HepG2 (cell line): ENCODE measurements around the gene PRXL2B. TPM values are rescaled to one million over a fixed set of nuclear protein-coding genes. Genes with fewer than 3 reads are reported as not detected.
A peak's percentile ranks its signal among the peaks of the same experiment; 100 is the strongest.
"Not testable (repeated sequence)": the region's sequence is repeated elsewhere in the genome, so short reads cannot be mapped to it uniquely, and the experiment has no call there.

Experiments used
- ATAC-seq: fragments of 200-7000 bp; cut with Tn5 transposase; 3 replicates; pipeline ENCODE4 v1.9.1; 2020; ENCODE audit warnings: mild to moderate bottlenecking, moderate library complexity
- BruUV-seq: library from RNA; stranded (reverse); fragments of 400-500 nt; replicated peaks from 2 replicates; lab custom pipeline; 2021; lab: Mats Ljungman, UMichigan
- CTCF ChIA-PET: fragments of 300-600 bp; formaldehyde crosslinking; extraction: SDS; loops from one replicate; lab custom pipeline; 2021; ENCODE audit warnings: low total read pairs, inconsistent platforms, low intra/inter-chr PET ratio; lab: Yijun Ruan, JAX
- POLR2A ChIA-PET: fragments of 350-600 bp; sonication (Branson Sonifier 250); formaldehyde crosslinking; loops from one replicate; lab custom pipeline; 2020; ENCODE audit warnings: antibody characterized with exemption, inconsistent platforms; lab: Yijun Ruan, JAX
- DNase-seq: peaks from one replicate; pipeline ENCODE4 v3.0.0-alpha.2; 2015; ENCODE audit warnings: low spot score
- FAIRE-seq: peaks from 3 replicates; lab custom pipeline; 2011; peaks lifted over from hg19 to GRCh38; lab: Jason Lieb, UNC
- H2AFZ ChIP-seq: one replicate; pipeline ENCODE4 v1.6.1; 2011; ENCODE audit warnings: low read length, inconsistent platforms
- H3K27ac ChIP-seq: fragments of 300-600 bp; 3 replicates; pipeline ENCODE4 v1.8.0; 2011; ENCODE audit warnings: mixed run types, mild to moderate bottlenecking, mixed read lengths, low read length, inconsistent platforms; ENCODE audit not compliant: insufficient read depth; ENCODE audit errors: extremely low read length
- H3K27me3 ChIP-seq, 2 experiments: fragments of 200-600 bp in 1 of 2; 2 replicates in 1 of 2; 3 replicates in 1 of 2; pipeline versions ENCODE4 v1.6.0 to v1.8.0; 2011; ENCODE audit warnings: low read length in 2 of 2, mild to moderate bottlenecking in 2 of 2, moderate library complexity in 2 of 2, inconsistent platforms in 1 of 2; ENCODE audit not compliant: insufficient read depth in 2 of 2, control insufficient read depth in 1 of 2
- H3K36me3 ChIP-seq, 2 experiments: fragments of 200-600 bp in 1 of 2; replicated peaks in 1 of 2; 2 replicates in 1 of 2; 3 replicates in 1 of 2; pipeline versions ENCODE4 v1.5.1 to v1.8.0; 2011; ENCODE audit warnings: low read length in 2 of 2, inconsistent platforms in 1 of 2; ENCODE audit not compliant: insufficient read depth in 2 of 2, control insufficient read depth in 1 of 2
- H3K4me1 ChIP-seq: 2 replicates; pipeline ENCODE4 v1.5.1; 2012; ENCODE audit warnings: low read length, inconsistent platforms; ENCODE audit not compliant: insufficient read depth
- H3K4me2 ChIP-seq: 2 replicates; pipeline ENCODE4 v1.6.0; 2011; ENCODE audit warnings: low read depth, low read length, inconsistent platforms
- H3K4me3 ChIP-seq, 3 experiments: fragments of 200-600 bp in 1 of 3; sonication (generic), shearing (Covaris generic) in 1 of 3; replicated peaks in 1 of 3; 2 replicates each; pipeline ENCODE4 v1.5.1; 2011 to 2016; ENCODE audit warnings: low read length in 3 of 3, inconsistent platforms in 2 of 3, low read depth in 2 of 3, mild to moderate bottlenecking in 2 of 3, control low read depth in 1 of 3, mixed read lengths in 1 of 3; ENCODE audit not compliant: insufficient read depth in 1 of 3
- H3K79me2 ChIP-seq: one replicate; pipeline ENCODE4 v1.6.1; 2011; ENCODE audit warnings: low read length, inconsistent platforms; ENCODE audit not compliant: insufficient read depth
- H3K9ac ChIP-seq: 2 replicates; pipeline ENCODE4 v1.6.0; 2011; ENCODE audit warnings: mild to moderate bottlenecking, low read depth, low read length, inconsistent platforms; ENCODE audit not compliant: insufficient read depth
- H3K9me3 ChIP-seq: 2 replicates; pipeline ENCODE4 v1.5.1; 2012; ENCODE audit warnings: mild to moderate bottlenecking, low read length
- H4K20me1 ChIP-seq: 2 replicates; pipeline ENCODE4 v1.6.0; 2011; ENCODE audit warnings: inconsistent platforms, mild to moderate bottlenecking, low read length, moderate library complexity; ENCODE audit not compliant: insufficient read depth
- MLXIP ChIP-seq: sonication (generic); formaldehyde crosslinking; IDR thresholded peaks from 2 replicates; pipeline ENCODE4 v1.9.0; 2021; ENCODE audit warnings: missing genetic modification reagents, borderline replicate concordance
- NCOR1 ChIP-seq: fragments of 200-600 bp; sonication (generic); IDR thresholded peaks from 2 replicates; pipeline ENCODE4 v1.7.0; 2017; ENCODE audit warnings: antibody characterized with exemption, low read length, borderline replicate concordance
- PRPF4 ChIP-seq: fragments of 200-400 bp; formaldehyde crosslinking; IDR thresholded peaks from 2 replicates; pipeline ENCODE4 v1.6.1; 2016; ENCODE audit warnings: low read length, low read depth; ENCODE audit not compliant: poor library complexity, severe bottlenecking
- ZBTB21 ChIP-seq: sonication (generic); formaldehyde crosslinking; IDR thresholded peaks from 2 replicates; pipeline ENCODE4 v1.4.0; 2020; ENCODE audit warnings: missing genetic modification reagents
- ZBTB33 ChIP-seq: sonication (generic); formaldehyde crosslinking; IDR thresholded peaks from 2 replicates; pipeline ENCODE4 v1.4.0; 2020; ENCODE audit warnings: missing genetic modification reagents
- ZNF143 ChIP-seq: sonication (generic); formaldehyde crosslinking; IDR thresholded peaks from 2 replicates; pipeline ENCODE4 v1.4.0; 2020; ENCODE audit warnings: missing genetic modification reagents
- ZSCAN29 ChIP-seq: sonication (generic); formaldehyde crosslinking; conservative IDR thresholded peaks from 2 replicates; pipeline ENCODE4 v1.4.0; 2020; ENCODE audit warnings: mild to moderate bottlenecking, missing genetic modification reagents
- ZZZ3 ChIP-seq: sonication (generic); formaldehyde crosslinking; IDR thresholded peaks from 2 replicates; pipeline ENCODE4 v1.4.0; 2020; ENCODE audit warnings: missing genetic modification reagents, mild to moderate bottlenecking, borderline replicate concordance
- WGBS: methylation state at CpG from one replicate; pipeline ENCODE4 v1.1.6; 2017; ENCODE audit warnings: low lambda C conversion rate; 5-methylcytosine and 5-hydroxymethylcytosine counted together
- in situ Hi-C: cut with HindIII; loops from 2 replicates; pipeline ENCODE4 v1.10.0; 2017; ENCODE audit warnings: low pct_unique_long_range_greater_than_20kb; ENCODE audit not compliant: extremely low pct_ligation_motif_present
- intact Hi-C: fragments of 100-400 bp; cut with micrococcal nuclease; formaldehyde crosslinking; loops from one replicate; pipeline ENCODE4 v1.10.0; 2022; ENCODE audit not compliant: unreplicated experiment
- polyA plus RNA-seq, 8 experiments: library from polyadenylated mRNA; depleted of rRNA in 3 of 8; stranded (reverse) in 7 of 8; unstranded in 1 of 8; fragments of >200 nt; fragmentation: Illumina TruSeq in 4 of 8; extraction: Trizol in 4 of 8; gene quantifications; 2 replicates each; pipeline versions ENCODE4 v1.2.1 to v1.2.3, GENCODE V29; 2011 to 2016; ENCODE audit warnings: low read depth in 4 of 8, missing spikeins in 1 of 8, mixed read lengths in 1 of 8; ENCODE audit not compliant: insufficient read depth in 1 of 8
- total RNA-seq, 5 experiments: library from RNA; depleted of rRNA; stranded (reverse); fragments of >200 nt; fragmentation: Illumina TruSeq; extraction: Trizol; gene quantifications; 2 replicates each; pipeline ENCODE4 v1.2.3, GENCODE V29; 2016; ENCODE audit warnings: low read depth in 1 of 5

The PRXL2B gene
- total and polyA plus RNA-seq, 2 of the 13 experiments (the other 11 are each of a cell fraction or from before 2014, with no cell fraction given): 16.8 to 22.1 TPM

- no peaks in the 10 kb centered on the region; a peak in 1 of 5 replicates for H3K27me3 ChIP-seq
- no peak for FAIRE-seq
- H3K4me2 ChIP-seq: no peak overlapping the region
- H3K9me3 ChIP-seq: no peaks in the 10 kb centered on the region
- H3K4me1 ChIP-seq: peaks cover 58% of the 10 kb centered on the region
- 81% methylated on average over 23 of the region's 26 CpGs for WGBS
- no peak overlapping the region for H2AFZ ChIP-seq
- no peak overlapping the region for H3K9ac ChIP-seq
- BruUV-seq: no TSS peak
- no peaks in the 10 kb centered on the region for H4K20me1 ChIP-seq
- H3K79me2 ChIP-seq: no peaks in the 10 kb centered on the region
- ATAC-seq: no peak
- intact Hi-C loops: no loop called here
- H3K36me3 ChIP-seq: no peaks in the 10 kb centered on the region
- TF ChIP-seq MLXIP (CRISPR knock-in tag) (no peak), ZNF143 (CRISPR knock-in tag) (no peak), ZSCAN29 (CRISPR knock-in tag) (no peak), ZBTB21 (CRISPR knock-in tag) (no peak), NCOR1 (no peak), PRPF4 (no peak), ZBTB33 (CRISPR knock-in tag) (peak; percentile 33; the same call in 1 of the 2 replicates), ZZZ3 (no peak)
- TF ChIP-seq, all 625 proteins: peak for 1
- ChIA-PET POLR2A (no interaction called here), CTCF (no interaction called here)
- no peak for DNase-seq
- no peak overlapping the region for H3K27ac ChIP-seq
- H3K4me3 ChIP-seq: no peak overlapping the region
- in situ Hi-C loops: no loop called here
Measured at GRCh38 chr1:2552189-2552588, 34.4 kb upstream of the PRXL2B start.

- in situ Hi-C loops, BruUV-seq: not testable (repeated sequence)
- 3% methylated on average over 6 of the region's 9 CpGs for WGBS
Measured at GRCh38 chr1:2553076-2553475, 33.5 kb upstream of the PRXL2B start.

More at GRCh38 chr1:2553076-2553475, 33.5 kb upstream of the PRXL2B start:
- H3K4me2 ChIP-seq, POLR2A ChIA-PET, H3K27ac ChIP-seq, DNase-seq, H3K36me3 ChIP-seq, FAIRE-seq, CTCF ChIA-PET, intact Hi-C loops, ATAC-seq, H3K9ac ChIP-seq, H3K9me3 ChIP-seq, H3K79me2 ChIP-seq, H2AFZ ChIP-seq, H3K4me3 ChIP-seq, H3K27me3 ChIP-seq, H4K20me1 ChIP-seq: not testable (repeated sequence)
- peaks cover 57% of the 10 kb centered on the region for H3K4me1 ChIP-seq
